ENCODE data around the gene RAD21L1.

The RAD21L1 gene

DNA sequence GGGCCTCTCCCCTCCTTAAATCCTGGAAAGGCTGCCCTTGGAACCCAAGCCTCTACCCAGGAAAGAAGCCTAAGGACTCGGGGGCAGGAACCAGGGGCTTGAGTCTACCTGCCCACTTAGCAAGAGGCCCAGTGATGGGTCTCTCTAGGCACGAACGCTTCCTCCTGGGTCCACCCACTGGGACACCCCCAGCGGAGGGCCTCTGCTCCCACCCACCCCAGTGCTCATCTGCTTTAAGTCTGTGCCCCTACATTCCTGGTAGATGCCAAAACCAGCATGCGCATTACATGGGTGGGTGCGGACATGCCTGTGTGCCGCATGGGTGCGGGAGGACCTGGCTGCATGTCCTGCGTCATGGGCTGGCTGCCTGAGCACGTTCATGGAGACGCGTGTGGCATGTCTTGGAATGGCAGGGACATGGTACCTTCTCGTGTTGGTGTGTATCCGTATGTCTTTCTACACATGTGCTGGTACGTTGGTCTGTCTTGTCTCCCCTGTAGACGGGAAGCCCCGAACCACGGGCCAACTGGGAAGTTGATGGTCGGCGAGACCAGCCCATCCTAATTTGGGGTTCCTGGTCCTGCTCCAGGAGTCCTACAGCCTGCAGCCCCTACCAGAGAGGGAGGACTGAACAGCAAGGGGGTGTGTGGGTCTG is 69.6 kb downstream of the RAD21L1 start:
- no peak for DNase-seq (ENCODE audit: low read depth in 2 of 2)

DNA sequence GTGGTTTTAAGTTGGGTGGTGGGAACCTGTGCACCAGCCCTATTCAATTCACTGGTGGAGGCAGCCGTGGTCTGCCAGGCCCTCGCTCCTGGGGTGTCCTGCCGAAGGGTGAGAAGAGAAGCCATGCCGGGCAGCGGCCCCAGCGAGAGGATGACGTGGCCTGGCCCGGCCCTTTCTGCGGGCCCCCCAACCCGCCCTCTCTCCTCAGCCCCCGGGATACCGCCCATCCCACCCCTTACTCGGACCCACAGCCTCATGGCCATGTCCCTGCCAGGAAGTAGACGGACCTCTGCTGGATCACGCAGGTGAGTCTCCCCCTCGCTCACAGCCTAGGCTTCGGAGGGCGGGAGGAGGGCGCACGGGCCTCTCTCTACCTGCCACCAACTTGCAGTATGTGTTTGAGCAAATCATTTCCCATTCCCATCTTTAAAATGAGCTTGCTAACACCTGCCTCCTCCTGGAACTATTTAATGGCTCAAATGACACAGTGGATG is 70.3 kb downstream of the RAD21L1 start:
- no peak for DNase-seq (ENCODE audit: low read depth in 2 of 2)

DNA sequence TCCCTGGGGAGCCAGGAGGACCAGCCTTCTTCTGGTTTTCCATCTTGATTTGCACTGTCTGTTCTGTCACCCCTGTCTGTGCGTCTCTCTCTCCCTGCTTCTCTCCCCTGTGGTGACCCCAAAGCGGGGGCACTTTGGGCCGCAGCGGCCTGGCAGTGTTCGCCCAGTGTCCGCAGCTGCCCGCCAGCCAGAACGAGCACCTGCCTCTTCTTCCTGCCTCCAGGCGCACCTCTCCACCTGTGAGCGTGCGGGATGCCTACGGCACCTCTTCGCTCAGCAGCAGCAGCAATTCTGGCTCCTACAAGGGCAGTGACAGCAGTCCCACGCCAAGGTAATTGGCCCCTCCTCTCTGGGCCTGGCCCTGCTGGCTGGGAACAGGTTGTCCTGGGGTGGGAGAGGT is 71.1 kb downstream of the RAD21L1 start:
- no peak for DNase-seq (ENCODE audit: low read depth in 2 of 2)

DNA sequence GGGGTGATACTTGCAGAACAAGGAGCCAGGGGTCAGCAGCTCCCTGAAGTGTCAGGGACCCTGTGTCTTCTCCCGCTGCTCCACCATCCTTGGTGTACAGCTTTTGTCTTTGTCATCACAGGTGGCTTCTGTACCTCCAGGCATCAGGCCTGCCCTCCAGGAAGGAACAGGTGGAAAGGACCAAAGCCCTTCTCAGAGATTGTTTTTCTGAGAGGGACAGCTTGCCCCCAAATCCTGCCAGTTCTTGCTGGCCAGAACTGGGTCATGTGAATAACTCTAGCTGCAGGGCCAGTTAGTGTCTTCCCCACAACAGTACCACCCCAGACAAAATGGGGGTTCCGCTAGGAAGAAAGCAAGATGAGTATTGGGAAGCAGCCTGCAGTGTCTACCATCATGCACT is 71.6 kb downstream of the RAD21L1 start:
- DNase-seq (ENCODE audit: low read depth in 2 of 2) = no peak

DNA sequence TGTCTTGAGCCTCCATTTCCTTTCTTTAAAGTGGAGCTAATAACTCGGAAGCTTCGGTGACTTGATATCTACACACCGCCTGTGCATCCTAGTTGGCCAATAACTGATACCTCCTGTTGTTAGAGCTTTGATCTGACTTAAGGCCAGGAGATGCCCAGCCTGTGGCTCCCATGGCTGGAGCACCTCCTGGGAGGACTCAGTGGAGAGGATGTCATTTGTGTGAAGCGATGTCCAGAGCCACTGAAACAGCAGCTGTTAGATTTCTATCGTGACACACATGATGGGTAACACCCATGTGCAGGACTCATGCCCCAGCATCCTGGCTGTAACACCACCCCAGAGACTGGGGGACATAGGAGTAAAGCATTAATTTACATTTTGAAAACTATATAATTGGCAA is 72.3 kb downstream of the RAD21L1 start:
- DNase-seq (ENCODE audit: low read depth in 2 of 2) = no peak

DNA sequence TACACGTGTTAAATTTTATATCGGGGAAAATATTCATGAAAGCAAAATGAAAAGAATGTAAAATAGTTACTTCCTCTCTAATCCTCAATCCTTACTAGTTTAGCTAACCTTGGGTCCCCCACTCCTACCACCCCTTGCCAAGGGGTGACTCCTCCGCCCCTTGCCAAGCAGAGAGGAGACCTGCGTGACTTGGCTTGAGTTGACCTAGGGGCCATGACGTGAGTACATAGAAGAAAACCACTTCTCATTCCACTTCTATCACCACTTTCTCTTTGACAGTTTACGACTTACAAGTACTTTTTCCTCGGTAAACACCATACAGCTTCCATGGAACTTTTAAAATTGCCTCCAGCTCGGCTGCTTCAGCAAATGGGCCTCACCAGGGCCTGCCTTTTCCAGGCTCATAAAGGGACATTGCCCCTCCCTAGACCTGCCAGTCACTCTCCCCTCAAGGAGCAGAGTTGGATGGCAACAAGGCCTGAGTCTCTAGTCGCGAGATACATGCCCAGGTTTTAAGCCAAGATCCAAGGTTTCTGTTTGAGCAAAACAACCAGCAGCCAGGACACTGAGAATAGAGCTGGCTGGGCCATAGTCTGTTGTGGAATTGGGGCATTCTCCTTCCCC is 73.2 kb downstream of the RAD21L1 start:
- no peak for DNase-seq (ENCODE audit: low read depth in 2 of 2)

DNA sequence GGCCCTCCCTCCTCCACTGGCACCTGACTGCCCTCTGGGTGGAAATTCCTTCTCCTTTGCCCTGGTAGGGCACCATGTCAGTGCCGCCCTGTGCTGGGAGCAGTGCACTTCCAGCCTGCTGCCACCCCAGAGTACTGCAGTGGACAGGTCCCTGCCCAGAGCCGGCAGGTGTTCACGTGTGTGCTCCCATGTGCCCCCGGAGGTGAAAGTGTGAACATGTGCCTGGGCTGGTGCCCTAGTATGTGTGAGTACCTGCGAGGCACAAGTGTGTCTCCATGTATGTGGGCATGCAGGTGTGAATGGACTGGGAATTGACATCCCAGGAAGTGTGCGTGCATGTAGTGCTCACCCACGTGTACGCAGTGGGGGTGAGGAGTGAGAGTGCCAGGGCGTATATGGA is 73.7 kb downstream of the RAD21L1 start:
- DNase-seq (ENCODE audit: low read depth in 2 of 2) = peak in 1 of 2 donors; percentile 19

DNA sequence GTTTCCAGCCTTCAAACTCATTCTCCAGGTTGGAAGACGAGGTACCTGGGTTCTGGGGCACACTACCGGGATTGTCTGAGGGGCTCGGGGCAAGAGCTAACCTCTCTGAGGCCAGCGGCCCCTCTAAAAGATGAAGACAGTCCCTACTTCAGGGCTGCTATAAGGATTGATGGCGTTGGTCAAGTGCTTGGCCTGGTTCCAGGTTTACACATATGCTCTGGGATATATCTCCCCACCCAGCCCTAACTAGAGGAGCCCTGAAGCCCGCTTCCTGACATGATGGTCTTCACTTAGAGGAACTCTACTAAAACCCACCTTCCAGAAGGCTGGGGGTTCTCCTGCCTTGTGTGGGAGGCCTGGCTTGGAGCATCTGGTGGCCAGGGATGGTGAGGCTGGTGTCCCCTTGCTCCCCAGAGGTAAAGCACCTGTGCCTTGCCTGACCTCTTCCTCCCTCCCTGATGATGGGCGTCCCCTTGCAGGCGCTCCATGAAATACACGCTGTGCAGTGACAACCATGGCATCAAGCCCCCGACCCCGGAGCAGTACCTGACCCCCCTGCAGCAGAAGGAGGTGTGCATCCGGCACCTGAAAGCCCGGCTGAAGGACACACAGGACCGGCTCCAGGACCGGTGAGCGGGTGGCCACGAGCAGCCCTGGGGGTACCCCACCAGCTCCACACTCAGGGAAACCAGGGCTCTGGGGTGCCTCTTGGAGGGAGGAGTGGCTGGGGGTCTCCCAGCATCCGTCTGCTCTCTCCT is 74.4 kb downstream of the RAD21L1 start:
- DNase-seq (ENCODE audit: low read depth in 2 of 2) = no peak

DNA sequence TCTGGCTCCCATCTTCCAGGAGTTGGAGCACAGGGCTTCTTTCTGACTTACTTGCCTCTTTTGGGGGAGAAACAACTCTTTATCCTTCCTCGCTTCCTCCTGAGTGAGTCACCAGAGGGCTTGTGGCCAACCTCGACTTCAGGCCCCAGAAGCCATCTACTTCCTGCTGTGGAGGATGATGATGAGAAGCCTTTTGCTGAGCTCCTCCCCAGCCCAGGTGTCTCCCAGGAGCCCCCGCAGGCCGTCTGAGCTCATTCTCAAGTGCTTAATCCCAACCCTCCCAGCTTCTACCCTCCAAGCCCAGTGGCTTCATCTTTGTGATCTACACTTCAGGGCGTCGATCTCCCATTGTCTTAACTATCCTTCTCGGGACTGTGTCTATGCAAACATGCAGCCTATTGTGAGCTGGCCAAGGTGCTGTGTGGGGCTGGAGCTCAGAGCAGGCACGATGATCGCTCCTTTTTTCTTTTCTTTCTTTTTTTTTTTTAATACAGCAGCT is 75.2 kb downstream of the RAD21L1 start:
- DNase-seq (ENCODE audit: low read depth in 2 of 2) = no peak

DNA sequence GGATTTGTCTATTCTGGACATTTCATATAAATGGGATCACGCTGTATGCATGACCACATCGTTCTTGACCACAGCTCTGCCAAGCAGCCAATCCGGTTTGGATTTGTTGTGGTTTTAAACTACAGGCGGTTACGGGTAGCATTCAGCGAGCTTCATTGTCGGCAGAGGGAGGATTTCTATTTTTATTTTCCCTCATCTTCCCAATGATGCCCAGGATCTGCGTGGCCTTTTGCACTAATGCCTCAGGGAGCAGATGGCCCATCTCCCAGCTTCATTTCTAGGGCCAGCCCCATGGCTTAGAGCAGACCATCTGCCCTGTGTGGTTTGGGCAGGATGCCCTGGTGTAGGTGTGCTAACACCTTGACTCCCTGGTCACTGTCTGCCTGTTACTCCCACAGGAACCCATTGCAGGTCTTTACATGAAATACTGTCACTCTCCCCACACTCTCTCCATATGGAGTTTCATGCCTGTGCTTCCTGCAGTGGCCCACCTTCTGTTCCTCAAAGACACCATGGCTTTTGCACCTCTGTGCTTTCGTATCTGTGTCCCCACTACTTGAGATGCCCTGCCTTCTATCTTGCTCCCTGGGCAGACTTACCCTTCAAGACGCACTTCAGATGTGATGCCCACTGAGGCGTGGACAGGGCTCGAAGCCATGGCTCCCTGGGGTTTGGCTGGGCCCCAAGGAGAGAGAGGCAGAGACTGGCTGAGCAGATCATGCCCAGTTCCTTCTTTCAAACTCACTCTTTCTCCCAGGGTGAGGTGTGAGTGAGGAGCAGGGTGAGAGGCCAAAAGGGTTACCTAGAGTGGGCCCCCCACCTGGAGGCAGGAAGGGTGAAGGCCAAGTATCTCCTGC is 77.1 kb downstream of the RAD21L1 start:
- DNase-seq (ENCODE audit: low read depth in 2 of 2) = no peak

DNA sequence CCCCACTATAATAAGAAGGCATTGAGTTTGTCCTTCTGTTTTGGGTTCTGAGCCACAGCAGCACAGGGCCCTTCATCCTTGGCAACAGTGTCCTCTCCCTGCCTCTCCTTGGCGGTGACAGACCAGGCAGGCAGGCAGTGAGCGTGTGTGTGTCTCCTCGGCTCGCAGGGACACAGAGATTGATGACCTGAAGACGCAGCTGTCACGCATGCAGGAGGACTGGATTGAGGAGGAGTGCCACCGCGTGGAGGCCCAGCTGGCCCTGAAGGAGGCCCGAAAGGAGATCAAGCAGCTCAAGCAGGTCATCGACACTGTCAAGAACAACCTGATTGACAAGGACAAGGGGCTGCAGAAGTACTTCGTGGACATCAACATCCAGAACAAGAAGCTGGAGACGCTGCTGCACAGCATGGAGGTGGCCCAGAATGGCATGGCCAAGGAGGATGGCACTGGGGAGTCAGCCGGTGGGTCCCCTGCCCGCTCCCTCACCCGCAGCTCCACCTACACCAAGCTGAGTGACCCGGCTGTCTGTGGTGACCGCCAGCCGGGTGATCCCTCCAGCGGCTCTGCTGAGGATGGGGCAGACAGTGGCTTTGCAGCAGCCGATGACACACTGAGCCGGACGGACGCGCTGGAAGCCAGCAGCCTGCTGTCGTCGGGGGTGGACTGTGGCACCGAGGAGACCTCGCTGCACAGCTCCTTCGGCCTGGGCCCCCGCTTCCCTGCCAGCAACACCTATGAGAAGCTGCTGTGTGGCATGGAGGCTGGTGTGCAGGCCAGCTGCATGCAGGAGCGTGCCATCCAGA is 79.1 kb downstream of the RAD21L1 start:
- DNase-seq (ENCODE audit: low read depth in 2 of 2) = no peak

All from stimulated activated CD4-positive, alpha-beta T cell treated with anti-CD3 and anti-CD28 coated beads, Interleukin-1b, Interleukin-23, amount 100 ng/mL, for 1 hour (primary cell).